IPS-18c (cell line): ENCODE data around the gene AP1S3.

Experiments
- H3K4me3 ChIP-seq: 2 replicates; pipeline ENCODE4 v1.7.0; 2013; ENCODE audit warnings: low read depth, mild to moderate bottlenecking, low read length, moderate library complexity; ENCODE audit not compliant: insufficient read depth
- H3K9me3 ChIP-seq: one replicate; pipeline ENCODE4 v1.6.1; 2013; ENCODE audit warnings: mild to moderate bottlenecking, low read length, moderate library complexity; ENCODE audit not compliant: control insufficient read depth, insufficient read depth

The AP1S3 gene

GRCh38 chr2:223859070-223859469 is 21.7 kb upstream of the AP1S3 start:
- Histone ChIP-seq H3K4me3 (no peak overlapping the region), H3K9me3 (no peaks in the 10 kb centered on the region)

GRCh38 chr2:223856584-223856983 is 19.2 kb upstream of the AP1S3 start:
- Histone ChIP-seq H3K4me3 (no peak overlapping the region), H3K9me3 (no peaks in the 10 kb centered on the region)

GRCh38 chr2:223856021-223856420 is 18.6 kb upstream of the AP1S3 start:
- no peak overlapping the region for H3K4me3 ChIP-seq
- H3K9me3 ChIP-seq, result no peaks in the 10 kb centered on the region

- no peaks in the 10 kb centered on the region for H3K9me3 ChIP-seq
- no peak overlapping the region for H3K4me3 ChIP-seq
Measured at GRCh38 chr2:223855426-223855825, 18.0 kb upstream of the AP1S3 start.

- Histone ChIP-seq H3K9me3 (no peaks in the 10 kb centered on the region), H3K4me3 (no peak overlapping the region)
Measured at GRCh38 chr2:223854741-223855140, 17.4 kb upstream of the AP1S3 start.

GRCh38 chr2:223853425-223853837 is 16.0 kb upstream of the AP1S3 start:
- no peak overlapping the region for H3K4me3 ChIP-seq
- no peaks in the 10 kb centered on the region for H3K9me3 ChIP-seq

GRCh38 chr2:223852281-223852795 is 15.0 kb upstream of the AP1S3 start:
- no peak overlapping the region for H3K4me3 ChIP-seq
- H3K9me3 ChIP-seq, result no peaks in the 10 kb centered on the region

- H3K9me3 ChIP-seq, result no peaks in the 10 kb centered on the region
- H3K4me3 ChIP-seq, result no peak overlapping the region
Measured at GRCh38 chr2:223847410-223847809, 10.0 kb upstream of the AP1S3 start.

- Histone ChIP-seq H3K9me3 (no peaks in the 10 kb centered on the region), H3K4me3 (no peak overlapping the region)
Measured at GRCh38 chr2:223846515-223846914, 9.1 kb upstream of the AP1S3 start.

- no peaks in the 10 kb centered on the region for H3K9me3 ChIP-seq
- H3K4me3 ChIP-seq, result no peak overlapping the region
Measured at GRCh38 chr2:223841436-223842190, 4.2 kb upstream of the AP1S3 start.

- Histone ChIP-seq H3K4me3 (no peak overlapping the region), H3K9me3 (no peaks in the 10 kb centered on the region)
Measured at GRCh38 chr2:223835701-223836532, 1.5 kb downstream of the AP1S3 start.

- Histone ChIP-seq H3K4me3 (no peak overlapping the region), H3K9me3 (no peaks in the 10 kb centered on the region)
Measured at GRCh38 chr2:223834431-223834830, 3.0 kb downstream of the AP1S3 start.

GRCh38 chr2:223832241-223832903 is 5.0 kb downstream of the AP1S3 start:
- H3K4me3 ChIP-seq, result no peak overlapping the region
- H3K9me3 ChIP-seq, result no peaks in the 10 kb centered on the region

GRCh38 chr2:223829128-223829527 is 8.3 kb downstream of the AP1S3 start:
- Histone ChIP-seq H3K4me3 (no peak overlapping the region), H3K9me3 (no peaks in the 10 kb centered on the region)

- no peak overlapping the region for H3K4me3 ChIP-seq
- no peaks in the 10 kb centered on the region for H3K9me3 ChIP-seq
Measured at GRCh38 chr2:223828314-223828713, 9.1 kb downstream of the AP1S3 start.

- Histone ChIP-seq H3K4me3 (no peak overlapping the region), H3K9me3 (no peaks in the 10 kb centered on the region)
Measured at GRCh38 chr2:223826995-223827394, 10.4 kb downstream of the AP1S3 start.

GRCh38 chr2:223824301-223824700 is 13.1 kb downstream of the AP1S3 start:
- H3K9me3 ChIP-seq, result no peaks in the 10 kb centered on the region
- H3K4me3 ChIP-seq, result no peak overlapping the region

GRCh38 chr2:223822818-223823217 is 14.6 kb downstream of the AP1S3 start:
- H3K4me3 ChIP-seq, result no peak overlapping the region
- no peaks in the 10 kb centered on the region for H3K9me3 ChIP-seq
